Smooth muscle cell (in vitro differentiated cells): Measurements from ENCODE around the gene ARTN. TPM values are rescaled to one million over a fixed set of nuclear protein-coding genes. Genes with fewer than 3 reads are reported as not detected.

Experiments used
- DNase-seq: peaks from one replicate; lab custom pipeline; 2025; ENCODE audit not compliant: unreplicated experiment; lab: John Stamatoyannopoulos, UW
- H2AFZ ChIP-seq: fragments of 200-600 bp; sonication (generic); 2 replicates; pipeline ENCODE4 v1.6.0; 2016; ENCODE audit warnings: antibody characterized with exemption, low read depth, mild to moderate bottlenecking
- H3F3A ChIP-seq: fragments of 200-600 bp; sonication (generic); 2 replicates; pipeline ENCODE4 v1.6.0; 2017; ENCODE audit warnings: antibody characterized with exemption, low read depth
- H3K27ac ChIP-seq: fragments of 200-600 bp; sonication (generic); 2 replicates; pipeline ENCODE4 v1.5.1; 2016; ENCODE audit warnings: low read depth, mild to moderate bottlenecking
- H3K27me3 ChIP-seq: fragments of 200-600 bp; sonication (generic); 2 replicates; pipeline ENCODE4 v1.6.1; 2016; ENCODE audit warnings: low read depth, mild to moderate bottlenecking
- H3K36me3 ChIP-seq: fragments of 200-600 bp; sonication (generic); 2 replicates; pipeline ENCODE4 v1.5.1; 2016; ENCODE audit warnings: low read depth
- H3K4me1 ChIP-seq: fragments of 200-600 bp; sonication (generic); 2 replicates; pipeline ENCODE4 v1.5.1; 2016; ENCODE audit warnings: low read depth
- H3K4me2 ChIP-seq: fragments of 200-600 bp; sonication (generic); 2 replicates; pipeline ENCODE4 v1.6.0; 2016; ENCODE audit warnings: mild to moderate bottlenecking
- H3K4me3 ChIP-seq: fragments of 200-600 bp; sonication (generic); 2 replicates; pipeline ENCODE4 v1.5.1; 2016; ENCODE audit warnings: mild to moderate bottlenecking
- H3K79me2 ChIP-seq: fragments of 200-600 bp; sonication (generic); 2 replicates; pipeline ENCODE4 v1.6.0; 2016; ENCODE audit warnings: low read depth, mild to moderate bottlenecking
- H3K9ac ChIP-seq: fragments of 200-600 bp; sonication (generic); 2 replicates; pipeline ENCODE4 v1.6.0; 2016; ENCODE audit warnings: low read depth
- H3K9me3 ChIP-seq: fragments of 200-600 bp; sonication (generic); replicated peaks from 2 replicates; pipeline ENCODE4 v1.5.1; 2016; ENCODE audit warnings: low read depth
- H4K20me1 ChIP-seq: fragments of 200-600 bp; sonication (generic); 2 replicates; pipeline ENCODE4 v1.6.0; 2016; ENCODE audit warnings: low read depth
- CTCF ChIP-seq: fragments of 200-600 bp; sonication (generic); IDR thresholded peaks from 2 replicates; pipeline ENCODE4 v1.5.1; 2017; ENCODE audit warnings: borderline replicate concordance, mild to moderate bottlenecking, antibody characterized with exemption; ENCODE audit not compliant: insufficient read depth, poor library complexity, severe bottlenecking
- WGBS: methylation state at CpG from one replicate; pipeline ENCODE4 v1.1.7; 2016; ENCODE audit warnings: low lambda C conversion rate; 5-methylcytosine and 5-hydroxymethylcytosine counted together
- polyA plus RNA-seq: library from polyadenylated mRNA; unstranded; fragments of >200 nt; fragmentation: Nextera tagmentation; extraction: Ambion mirVana; gene quantifications from 2 replicates; pipeline ENCODE4 v1.2.1, GENCODE V29; 2016
- total RNA-seq: library from RNA; depleted of rRNA; stranded (reverse); fragments of >200 nt; gene quantifications from 2 replicates; pipeline ENCODE4 v1.2.3, GENCODE V29; 2014

Gene ARTN
- total and polyA plus RNA-seq, 2 experiments from 2014 or later = 0.27 to 0.36 TPM

GRCh38 chr1:43953361-43953760 lies 19.8 kb downstream of the ARTN start:
- H3K9ac ChIP-seq = no peak overlapping the region
- no peak overlapping the region for H3K4me3 ChIP-seq
- H3F3A ChIP-seq = no peaks in the 10 kb centered on the region
- no peaks in the 10 kb centered on the region for H3K9me3 ChIP-seq
- no peak for TF ChIP-seq CTCF
- no peak for DNase-seq
- H3K36me3 ChIP-seq = no peaks in the 10 kb centered on the region
- H3K4me2 ChIP-seq = no peak overlapping the region
- H3K4me1 ChIP-seq = no peaks in the 10 kb centered on the region
- H3K79me2 ChIP-seq = peaks cover 10% of the 10 kb centered on the region
- peaks cover 45% of the 10 kb centered on the region for H4K20me1 ChIP-seq
- no peaks in the 10 kb centered on the region for H3K27me3 ChIP-seq
- H2AFZ ChIP-seq = no peak overlapping the region
- WGBS = 89% methylated on average over 3 of the region's 3 CpGs
- no peak overlapping the region for H3K27ac ChIP-seq

- Histone ChIP-seq H4K20me1 (peaks cover 44% of the 10 kb centered on the region), H2AFZ (no peak overlapping the region), H3F3A (no peaks in the 10 kb centered on the region), H3K9me3 (no peaks in the 10 kb centered on the region), H3K4me2 (no peak overlapping the region), H3K27ac (no peak overlapping the region), H3K36me3 (no peaks in the 10 kb centered on the region), H3K4me1 (no peaks in the 10 kb centered on the region), H3K79me2 (peaks cover 5% of the 10 kb centered on the region), H3K4me3 (no peak overlapping the region), H3K9ac (no peak overlapping the region), H3K27me3 (no peaks in the 10 kb centered on the region)
- WGBS = 94% methylated on average over 5 of the region's 5 CpGs
- TF ChIP-seq CTCF = no peak
- no peak for DNase-seq
These were observed 20.4 kb downstream of the ARTN start for GRCh38 chr1:43954036-43954435.

- Histone ChIP-seq H3K27ac (no peak overlapping the region), H3K4me2 (no peak overlapping the region), H3K27me3 (no peaks in the 10 kb centered on the region), H3K9ac (no peak overlapping the region), H2AFZ (no peak overlapping the region), H3K36me3 (no peaks in the 10 kb centered on the region), H4K20me1 (peaks cover 43% of the 10 kb centered on the region), H3K9me3 (no peaks in the 10 kb centered on the region), H3K4me3 (no peak overlapping the region), H3F3A (no peaks in the 10 kb centered on the region), H3K79me2 (no peaks in the 10 kb centered on the region), H3K4me1 (no peaks in the 10 kb centered on the region)
- no peak for TF ChIP-seq CTCF
- WGBS = 94% methylated on average over 8 of the region's 8 CpGs
- DNase-seq = no peak
These were observed 22.6 kb downstream of the ARTN start for GRCh38 chr1:43956234-43956633.

GRCh38 chr1:43957407-43958040 lies 23.9 kb downstream of the ARTN start:
- DNase-seq = no peak
- H3F3A ChIP-seq = no peaks in the 10 kb centered on the region
- no peaks in the 10 kb centered on the region for H3K36me3 ChIP-seq
- 94% methylated on average over 7 of the region's 7 CpGs for WGBS
- H2AFZ ChIP-seq = no peak overlapping the region
- H3K79me2 ChIP-seq = no peaks in the 10 kb centered on the region
- no peak overlapping the region for H3K27ac ChIP-seq
- H3K4me3 ChIP-seq = no peak overlapping the region
- H4K20me1 ChIP-seq = peaks cover 33% of the 10 kb centered on the region
- no peaks in the 10 kb centered on the region for H3K4me1 ChIP-seq
- TF ChIP-seq CTCF = no peak
- H3K9me3 ChIP-seq = no peaks in the 10 kb centered on the region
- no peaks in the 10 kb centered on the region for H3K27me3 ChIP-seq
- H3K9ac ChIP-seq = no peak overlapping the region
- H3K4me2 ChIP-seq = no peak overlapping the region
